NCI-H69 (cell line): ENCODE results near the gene NPM1.
"Not testable (repeated sequence)": the region's sequence is repeated elsewhere in the genome, so short reads cannot be mapped to it uniquely, and the experiment has no call there.

Experiments
- DNase-seq: peaks from one replicate; lab custom pipeline; 2025; lab: John Stamatoyannopoulos, UW

NPM1 gene, protein sequence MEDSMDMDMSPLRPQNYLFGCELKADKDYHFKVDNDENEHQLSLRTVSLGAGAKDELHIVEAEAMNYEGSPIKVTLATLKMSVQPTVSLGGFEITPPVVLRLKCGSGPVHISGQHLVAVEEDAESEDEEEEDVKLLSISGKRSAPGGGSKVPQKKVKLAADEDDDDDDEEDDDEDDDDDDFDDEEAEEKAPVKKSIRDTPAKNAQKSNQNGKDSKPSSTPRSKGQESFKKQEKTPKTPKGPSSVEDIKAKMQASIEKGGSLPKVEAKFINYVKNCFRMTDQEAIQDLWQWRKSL

DNA sequence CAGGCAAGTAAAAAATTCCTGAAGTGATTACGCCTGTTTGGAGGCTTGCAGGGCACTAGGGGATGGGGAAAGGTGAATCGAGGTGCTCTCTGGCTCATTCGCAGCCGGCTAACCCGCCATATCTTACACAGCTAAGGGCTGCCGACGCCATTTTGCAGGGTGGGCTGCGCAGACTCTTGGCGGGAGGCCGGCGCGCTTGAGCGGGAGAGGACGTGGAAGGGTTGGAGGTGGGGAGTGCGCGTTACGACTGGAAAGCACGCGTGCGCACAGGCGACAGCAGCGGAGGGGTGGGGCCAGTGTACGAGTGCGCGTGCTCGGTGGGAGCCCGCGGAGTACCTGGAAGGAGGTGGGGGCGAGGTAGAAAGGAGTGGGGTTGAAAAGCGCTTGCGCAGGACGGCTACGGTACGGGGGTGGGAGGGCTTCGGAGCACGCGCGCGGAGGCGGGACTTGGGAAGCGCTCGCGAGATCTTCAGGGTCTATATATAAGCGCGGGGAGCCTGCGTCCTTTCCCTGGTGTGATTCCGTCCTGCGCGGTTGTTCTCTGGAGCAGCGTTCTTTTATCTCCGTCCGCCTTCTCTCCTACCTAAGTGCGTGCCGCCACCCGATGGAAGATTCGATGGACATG is at the start of gene NPM1:
TSS of gene NPM1 (plus strand) at position 505 of the 625 bp plus-strand sequence. CDS start at position 605, 100 bp downstream.
- peak; percentile 100 for DNase-seq

DNA sequence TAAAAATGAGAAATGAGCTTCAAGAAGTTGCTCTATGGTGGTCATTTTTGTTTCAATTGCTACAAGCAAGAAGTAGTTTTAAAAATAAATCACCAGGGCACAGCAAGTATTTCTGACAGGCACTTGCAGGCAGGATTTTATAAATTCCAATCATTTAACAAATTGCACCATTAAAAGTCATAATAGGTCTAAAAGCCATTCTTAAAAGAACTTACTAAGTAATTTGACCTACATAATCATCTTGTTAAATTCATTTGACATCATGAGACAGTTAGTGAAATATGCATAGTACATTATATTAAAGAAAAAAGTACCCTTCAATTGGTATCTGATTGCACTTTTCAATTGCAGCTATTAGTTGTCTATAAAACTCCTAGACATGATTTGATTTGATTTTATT is 47.6 kb upstream of the NPM1 start:
- no peak for DNase-seq

DNA sequence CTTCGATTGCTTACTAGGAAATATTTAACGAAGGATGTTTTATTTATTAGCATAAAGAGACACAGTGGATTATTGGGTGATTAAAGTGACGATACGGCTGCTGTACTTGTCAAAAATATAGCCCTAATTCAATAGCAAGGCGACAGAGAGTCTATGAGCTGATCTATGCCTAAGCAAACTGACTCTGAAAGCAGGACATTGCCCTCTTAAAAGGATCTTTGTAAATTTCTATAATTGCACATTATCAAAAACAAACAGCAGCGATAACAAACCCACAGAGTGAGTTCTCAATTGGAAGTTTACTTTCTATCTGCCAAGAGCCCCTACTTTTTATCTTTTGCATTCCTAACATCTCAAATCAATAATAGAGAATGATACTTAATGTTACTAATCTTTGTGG is 47.2 kb upstream of the NPM1 start:
- DNase-seq: peak; percentile 45

DNA sequence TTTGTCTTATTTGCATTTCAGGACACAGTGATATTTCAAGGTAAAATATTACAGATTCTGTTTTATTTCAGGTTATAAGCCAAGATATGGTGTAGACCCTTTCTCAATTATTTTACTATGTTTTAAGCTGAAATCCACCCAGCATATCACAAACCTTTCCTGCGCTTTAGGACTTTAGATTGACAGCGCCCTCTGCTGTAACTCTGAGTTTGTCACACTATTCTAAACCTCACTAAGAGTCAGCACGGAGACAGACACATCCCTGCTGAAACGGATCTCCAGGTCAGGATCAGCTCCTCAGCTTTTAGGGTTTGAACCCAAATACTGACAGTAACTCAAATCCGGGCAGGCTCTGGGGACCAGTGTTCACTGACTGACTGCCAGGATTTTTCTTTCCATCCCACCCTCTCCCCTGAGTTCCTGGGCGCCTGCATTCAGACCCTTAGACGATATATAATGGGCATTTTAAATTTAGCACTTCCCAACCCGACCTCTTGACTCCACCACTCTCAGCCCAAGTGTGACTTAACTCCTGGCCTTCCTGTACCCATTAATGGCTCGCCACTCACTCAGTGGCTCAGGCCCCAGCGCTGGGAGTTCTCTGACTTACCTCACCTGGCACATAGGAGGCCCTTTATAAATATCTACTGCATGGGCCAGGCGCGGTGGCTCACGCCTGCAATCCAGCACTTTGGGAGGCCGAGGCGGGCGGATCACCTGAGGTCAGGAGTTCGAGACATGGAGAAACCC is 45.1 kb upstream of the NPM1 start:
- DNase-seq: peak; percentile 85

DNA sequence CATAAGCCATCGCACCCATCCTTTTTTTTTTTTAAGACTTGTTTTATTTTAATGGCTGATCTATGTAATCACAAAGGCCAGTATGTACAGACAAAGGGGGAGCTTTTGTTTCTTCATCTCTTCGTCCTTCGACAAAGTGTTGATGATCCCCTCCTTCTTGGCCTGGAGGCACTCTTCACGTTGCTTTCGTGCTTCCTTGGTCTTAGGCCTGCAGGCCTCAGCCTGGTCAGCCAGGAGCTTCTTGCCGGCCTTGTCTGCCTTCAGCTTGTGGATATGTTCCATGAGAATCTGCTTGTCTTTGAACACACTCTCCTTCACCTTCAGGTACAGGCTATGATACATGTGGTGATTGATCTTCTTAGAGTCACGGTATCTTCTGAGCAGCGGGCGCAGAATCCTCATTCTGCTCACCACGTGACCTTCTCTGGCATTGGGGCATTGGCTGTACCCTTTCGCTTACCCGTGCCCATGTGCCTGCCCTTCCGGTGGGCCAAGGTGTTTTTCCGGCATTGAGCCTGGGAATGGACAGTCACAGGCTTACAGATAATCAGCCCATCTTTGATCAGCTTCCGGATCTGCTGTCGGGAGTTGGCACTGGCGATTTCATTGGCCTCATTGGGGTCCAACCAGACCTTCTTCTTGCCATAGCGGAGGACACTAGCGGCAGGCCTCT is 42.6 kb upstream of the NPM1 start:
- no peak for DNase-seq

DNA sequence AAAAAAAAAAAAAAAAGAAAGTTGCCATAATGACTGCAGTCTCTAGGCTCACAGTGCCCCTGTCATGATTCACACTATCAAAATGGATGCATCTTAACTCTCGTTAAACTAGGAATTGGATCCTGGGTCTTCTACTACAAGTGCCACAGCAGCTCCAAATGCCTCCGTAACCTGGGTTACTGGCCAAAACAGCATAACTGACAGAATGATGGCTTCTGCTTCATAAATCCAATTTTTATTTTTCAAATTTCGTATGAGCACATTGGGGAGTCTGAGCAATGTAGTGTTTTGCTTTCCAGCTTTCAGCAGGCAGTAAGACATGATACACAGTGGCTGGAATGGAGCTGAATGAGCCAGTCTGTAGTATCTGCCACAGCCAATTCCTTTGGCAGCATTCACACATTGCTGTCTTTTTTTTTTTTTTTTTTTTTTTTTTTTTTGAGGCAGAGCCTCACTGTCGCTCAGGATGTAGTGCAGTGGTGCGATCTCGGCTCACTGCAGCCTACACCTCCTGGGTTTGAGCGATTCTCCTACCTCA is 36.0 kb upstream of the NPM1 start:
- no peak for DNase-seq

DNA sequence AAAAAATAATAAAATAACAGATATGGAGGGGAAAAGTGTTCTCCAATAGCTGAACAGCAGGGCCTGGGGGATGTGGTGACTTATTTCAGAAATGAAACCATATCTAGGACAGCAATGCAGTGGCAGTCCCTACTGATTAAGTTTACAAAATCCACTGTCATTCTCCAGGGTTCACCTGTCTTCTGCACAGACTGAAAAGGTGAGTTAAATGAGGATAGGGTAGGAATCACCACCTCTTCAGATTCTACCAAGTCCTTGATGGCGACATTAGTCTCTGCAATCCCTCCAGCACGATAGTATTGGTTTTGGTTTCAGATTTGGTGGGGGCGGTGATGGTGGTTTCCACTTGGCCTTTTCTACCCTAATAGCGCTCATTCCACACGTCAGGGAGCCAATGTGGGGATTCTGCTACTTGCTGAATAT is 32.3 kb upstream of the NPM1 start:
- DNase-seq: no peak

DNA sequence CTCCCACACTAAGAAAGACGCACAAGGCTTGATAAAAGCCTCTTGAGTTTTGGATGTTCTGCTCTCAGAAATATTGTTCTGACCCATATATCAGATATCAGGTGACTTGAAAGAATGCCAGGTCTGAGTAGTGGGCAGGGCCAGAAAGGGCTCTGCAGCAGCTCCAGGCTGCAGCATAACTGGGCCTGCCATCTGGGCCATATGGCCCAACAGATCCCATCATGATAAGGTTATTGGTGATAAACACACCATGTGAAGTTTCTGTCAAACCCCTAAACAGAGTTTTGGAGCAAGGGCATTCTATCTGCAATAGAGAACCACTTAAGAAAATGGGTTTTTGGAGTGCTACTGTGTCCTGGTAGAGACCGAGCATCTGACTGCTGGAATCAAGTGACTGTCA is 29.8 kb upstream of the NPM1 start:
- no peak for DNase-seq

DNA sequence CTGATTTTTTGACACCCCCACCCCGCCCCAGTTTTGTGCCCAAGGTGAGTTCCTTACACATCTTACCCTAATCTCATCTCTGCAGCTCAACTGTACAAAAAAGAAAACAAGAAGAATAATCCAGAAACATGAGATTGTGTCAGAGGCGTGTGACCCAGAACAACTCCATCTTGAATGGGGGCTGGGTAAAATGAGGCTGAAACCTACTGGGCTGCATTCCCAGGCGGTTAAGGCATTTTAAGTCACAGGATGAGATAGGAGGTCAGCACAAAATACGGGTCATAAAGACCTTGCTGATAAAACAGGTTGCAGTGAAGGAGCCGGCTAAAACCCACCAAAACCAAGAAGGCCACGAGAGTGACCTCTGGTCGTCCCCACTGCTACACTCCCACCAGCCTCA is 26.5 kb upstream of the NPM1 start:
- not testable (repeated sequence) for DNase-seq

DNA sequence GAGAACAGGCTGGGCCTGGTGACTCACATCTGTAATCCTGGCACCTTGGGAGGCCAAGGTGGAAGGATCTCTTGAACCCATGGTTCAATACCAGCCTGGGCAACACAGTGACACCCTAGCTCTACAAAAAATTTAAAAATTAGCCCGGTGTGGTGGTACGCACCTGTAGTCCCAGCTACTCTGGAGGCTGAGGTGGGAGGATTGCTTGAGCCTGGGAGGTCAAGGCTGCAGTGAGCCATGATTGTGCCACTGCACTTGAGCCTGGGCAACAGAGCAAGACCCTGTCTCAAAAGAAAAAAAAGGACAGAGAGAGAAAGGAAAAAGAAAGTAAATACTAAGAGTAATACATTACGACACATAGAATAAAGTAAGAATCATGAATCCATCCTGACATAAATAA is 24.4 kb upstream of the NPM1 start:
- DNase-seq: not testable (repeated sequence)

DNA sequence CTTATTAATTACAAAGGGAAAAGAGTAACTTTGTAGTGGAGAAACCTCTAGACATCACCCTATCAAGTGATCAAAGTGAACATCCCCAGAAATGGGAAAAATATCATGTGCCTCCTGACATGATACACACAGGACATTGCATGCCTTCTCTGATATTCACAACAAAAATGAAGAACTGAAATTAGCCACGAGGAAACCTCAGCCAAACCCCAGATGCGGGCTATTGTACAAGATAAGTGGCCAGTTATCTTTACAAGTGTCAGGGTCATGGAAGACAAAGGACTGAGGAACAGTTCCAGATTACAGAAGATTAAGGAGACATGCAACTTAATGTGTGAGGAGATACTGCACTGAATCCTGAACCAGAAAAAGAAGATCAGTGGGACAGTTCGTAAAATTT is 23.8 kb upstream of the NPM1 start:
- no peak for DNase-seq

DNA sequence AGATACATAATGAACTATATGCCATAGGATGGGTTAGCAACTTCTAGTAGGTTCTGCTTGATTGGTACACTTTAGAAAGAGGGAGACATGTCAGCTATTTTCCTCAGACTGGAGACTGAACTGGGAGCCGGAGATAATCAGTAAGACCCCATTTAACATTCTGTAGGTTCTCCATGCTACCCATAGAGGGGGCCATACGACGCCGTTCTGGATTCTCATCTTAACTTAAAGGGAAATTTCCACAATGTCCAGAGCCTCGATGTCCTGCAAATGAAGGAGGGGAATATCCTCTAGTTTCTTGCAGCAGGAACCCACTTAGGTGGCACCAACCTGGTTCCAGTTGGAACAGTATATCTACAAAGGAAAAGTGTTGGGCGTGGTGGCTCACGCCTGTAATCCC is 22.3 kb upstream of the NPM1 start:
- peak; percentile 47 for DNase-seq

DNA sequence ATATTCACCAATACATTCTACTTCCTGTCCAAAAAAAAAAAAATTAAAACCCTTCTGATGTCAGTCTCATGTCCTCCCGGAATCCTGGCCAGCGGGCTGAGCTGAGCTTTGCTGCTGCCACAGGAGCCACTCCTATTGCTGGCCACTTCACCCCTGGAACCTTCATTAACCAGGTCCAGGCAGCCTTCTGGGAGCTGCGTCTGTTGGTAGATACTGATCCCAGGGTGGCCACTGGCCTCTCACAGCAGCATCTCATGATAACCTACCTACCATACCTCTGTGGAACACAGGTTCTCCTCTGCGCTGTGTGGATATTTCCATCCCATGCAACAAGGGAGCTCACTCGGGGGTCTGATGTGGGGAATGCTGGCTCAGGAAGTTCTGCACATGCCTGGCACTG is 21.0 kb upstream of the NPM1 start:
- DNase-seq: no peak

DNA sequence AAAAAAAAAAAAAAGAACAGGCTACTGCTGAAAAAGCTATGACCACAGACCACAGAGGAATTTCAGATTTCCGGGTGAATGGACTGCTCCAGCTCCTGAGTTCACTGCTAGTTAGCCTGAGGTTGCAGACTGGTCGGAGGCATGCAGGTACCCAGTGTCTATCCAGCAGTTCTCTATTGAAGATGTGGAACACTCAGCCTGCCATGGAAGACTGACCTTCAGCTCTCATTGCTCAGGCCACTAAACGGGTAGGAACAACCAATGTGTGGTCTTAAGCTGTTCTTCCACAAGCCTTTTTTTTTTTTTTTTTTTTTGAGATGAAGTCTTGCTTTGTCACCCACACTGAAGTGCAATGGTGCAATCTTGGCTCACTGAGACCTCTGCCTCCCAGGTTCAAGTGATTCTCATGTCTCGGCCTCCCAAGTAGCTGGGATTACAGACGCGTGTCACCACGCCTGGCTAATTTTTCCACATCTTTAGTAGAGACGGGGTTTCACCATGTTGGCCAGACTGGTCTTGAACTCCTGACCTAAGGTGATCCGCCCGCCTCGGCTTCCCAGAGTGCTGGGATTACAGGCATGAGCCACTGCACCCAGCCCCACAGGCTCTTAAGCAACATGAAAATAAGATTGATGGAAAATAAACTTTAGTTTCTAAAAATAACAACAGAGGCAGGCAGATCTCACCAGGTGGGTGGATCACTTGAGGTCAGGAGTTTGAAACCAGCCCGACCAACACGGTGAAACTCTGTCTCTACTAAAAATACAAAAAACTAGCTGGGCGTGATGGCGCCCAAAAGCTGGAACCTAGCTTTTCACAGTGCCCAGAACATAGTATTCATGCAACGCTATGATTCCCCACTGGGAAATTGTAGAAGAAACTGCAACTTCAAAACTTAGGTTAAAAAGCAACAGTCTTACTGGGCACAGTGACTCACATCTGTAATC is 20.0 kb upstream of the NPM1 start:
- DNase-seq: no peak

DNA sequence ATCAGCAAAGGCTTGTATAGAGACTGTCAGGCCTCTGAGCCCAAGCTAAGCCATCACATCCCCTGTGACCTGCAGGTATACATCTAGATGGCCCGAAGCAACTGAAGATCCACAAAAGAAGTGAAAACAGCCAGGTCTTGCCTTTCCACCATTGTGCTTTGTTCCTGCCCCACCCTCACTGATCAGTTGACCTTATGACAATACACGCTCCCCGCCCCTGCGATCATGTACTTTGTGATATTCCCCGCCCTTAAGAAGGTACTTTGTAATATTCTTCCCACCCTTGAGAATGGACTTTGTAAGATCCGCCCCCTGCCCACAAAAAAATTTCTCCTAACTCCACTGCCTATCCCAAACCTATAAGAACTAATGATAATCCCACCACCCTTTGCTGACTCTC is 18.6 kb upstream of the NPM1 start:
- DNase-seq: no peak

DNA sequence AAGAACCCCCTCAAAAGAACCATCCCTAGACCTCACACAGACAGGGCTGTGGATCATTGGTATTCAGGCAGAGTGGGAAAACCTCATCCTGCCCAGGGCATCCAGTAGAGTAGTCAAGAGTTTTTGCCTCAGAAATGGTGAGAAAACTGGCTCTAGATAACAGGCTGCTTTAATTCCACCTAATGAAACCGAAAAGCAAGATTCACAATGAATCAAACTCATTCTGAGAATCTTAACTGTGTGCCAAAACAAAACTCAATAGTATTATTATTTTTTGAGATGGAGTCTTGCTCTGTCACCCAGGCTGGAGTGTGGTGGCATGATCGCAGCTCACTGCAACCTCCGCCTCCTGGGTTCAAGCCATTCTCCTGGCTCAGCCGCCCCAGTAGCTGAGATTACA is 17.8 kb upstream of the NPM1 start:
- no peak for DNase-seq

DNA sequence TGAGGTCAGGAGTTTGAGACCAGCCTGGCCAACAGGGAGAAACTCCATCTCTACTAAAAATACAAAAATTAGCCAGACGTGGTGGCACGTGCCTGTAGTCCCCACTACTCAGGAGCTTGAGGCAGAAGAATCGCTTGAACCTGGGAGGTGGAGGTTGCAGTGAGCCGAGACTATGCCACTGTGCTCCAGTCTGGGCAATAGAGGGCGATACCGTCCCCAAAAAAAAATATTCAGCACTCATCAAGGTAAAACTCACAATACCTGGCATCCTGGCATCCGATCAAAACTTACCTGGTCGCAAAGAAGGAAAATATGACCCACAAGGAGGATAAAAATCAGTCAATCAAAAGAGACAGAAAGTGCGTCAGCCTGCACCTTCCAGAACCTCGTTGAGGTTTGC is 16.8 kb upstream of the NPM1 start:
- peak; percentile 36 for DNase-seq

DNA sequence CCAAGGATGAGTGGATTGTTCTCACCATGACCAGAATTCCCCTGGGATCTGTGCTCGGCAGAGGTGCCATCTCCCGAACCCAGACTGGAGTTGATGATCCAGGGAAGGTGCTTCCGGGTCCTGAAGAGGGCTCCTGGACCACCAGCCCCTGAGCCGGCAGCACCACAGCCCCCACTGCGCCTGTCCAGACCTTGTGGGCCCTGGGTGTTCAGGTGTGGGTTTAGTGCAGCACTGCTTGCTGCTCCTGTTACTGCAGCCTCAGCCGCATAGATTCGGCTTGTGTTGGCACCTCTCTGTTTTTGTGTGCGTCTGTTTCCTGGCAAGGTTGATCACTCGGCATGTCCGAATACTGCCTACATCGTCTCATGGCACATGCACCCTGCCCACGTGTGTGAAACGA is 16.3 kb upstream of the NPM1 start:
- DNase-seq: peak; percentile 33

DNA sequence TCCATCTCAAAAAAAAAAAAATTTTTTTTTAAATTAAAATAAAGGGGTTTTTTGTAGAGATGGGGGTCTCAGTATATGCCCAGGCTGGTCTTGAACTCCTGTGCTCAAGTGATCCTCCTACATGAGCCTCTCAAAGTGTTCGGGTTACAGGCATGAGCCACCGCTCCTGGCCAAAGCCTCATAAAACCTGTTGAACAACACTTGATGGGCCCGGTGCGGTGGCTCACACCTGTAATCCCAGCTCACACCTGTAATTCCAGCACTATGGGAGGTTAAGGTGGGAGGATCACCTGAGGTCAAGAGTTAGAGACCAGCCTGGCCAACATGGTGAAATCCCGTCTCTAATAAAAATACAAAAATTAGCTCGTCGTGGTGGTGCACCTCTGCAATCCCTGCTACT is 7.7 kb upstream of the NPM1 start:
- DNase-seq: no peak

DNA sequence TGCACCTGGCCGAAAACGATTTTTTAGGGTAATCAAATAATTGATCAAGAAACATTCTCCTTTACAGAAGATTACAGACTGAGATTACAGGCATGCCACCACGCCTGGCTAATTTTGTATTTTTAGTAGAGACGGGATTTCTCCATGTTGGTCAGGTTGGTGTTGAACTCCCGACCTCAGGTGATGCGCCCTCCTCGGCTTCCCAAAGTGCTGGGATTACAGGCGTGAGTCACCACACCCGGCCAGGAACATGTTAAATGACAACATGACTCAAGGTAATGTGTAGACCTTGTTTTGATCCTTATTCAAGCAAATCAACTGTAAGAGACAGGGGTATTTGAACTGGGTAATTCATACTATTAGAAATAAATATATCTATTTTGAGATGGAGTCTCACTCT is 3.2 kb upstream of the NPM1 start:
- not testable (repeated sequence) for DNase-seq

DNA sequence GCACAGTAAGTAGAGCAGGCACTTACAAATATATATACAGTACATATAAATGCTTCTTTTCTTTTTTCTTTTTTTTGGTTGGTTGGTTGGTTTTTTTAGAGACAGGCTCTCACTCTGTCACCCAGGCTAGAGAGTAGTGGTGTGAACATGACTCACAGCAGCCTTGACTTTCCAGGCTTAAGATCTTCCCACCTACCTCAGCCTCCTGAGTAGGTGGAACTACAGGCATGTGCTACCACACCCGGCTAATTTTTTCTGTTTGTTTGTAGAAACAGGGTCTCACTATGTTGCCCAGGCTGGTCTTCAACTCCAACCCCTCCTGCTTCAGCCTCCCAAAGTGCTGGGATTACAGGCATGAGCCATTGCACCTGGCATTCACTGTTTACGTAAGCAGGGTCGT is 2.6 kb upstream of the NPM1 start:
- DNase-seq: not testable (repeated sequence)
